ENCODE data around the gene PHF3.

Gene PHF3, protein sequence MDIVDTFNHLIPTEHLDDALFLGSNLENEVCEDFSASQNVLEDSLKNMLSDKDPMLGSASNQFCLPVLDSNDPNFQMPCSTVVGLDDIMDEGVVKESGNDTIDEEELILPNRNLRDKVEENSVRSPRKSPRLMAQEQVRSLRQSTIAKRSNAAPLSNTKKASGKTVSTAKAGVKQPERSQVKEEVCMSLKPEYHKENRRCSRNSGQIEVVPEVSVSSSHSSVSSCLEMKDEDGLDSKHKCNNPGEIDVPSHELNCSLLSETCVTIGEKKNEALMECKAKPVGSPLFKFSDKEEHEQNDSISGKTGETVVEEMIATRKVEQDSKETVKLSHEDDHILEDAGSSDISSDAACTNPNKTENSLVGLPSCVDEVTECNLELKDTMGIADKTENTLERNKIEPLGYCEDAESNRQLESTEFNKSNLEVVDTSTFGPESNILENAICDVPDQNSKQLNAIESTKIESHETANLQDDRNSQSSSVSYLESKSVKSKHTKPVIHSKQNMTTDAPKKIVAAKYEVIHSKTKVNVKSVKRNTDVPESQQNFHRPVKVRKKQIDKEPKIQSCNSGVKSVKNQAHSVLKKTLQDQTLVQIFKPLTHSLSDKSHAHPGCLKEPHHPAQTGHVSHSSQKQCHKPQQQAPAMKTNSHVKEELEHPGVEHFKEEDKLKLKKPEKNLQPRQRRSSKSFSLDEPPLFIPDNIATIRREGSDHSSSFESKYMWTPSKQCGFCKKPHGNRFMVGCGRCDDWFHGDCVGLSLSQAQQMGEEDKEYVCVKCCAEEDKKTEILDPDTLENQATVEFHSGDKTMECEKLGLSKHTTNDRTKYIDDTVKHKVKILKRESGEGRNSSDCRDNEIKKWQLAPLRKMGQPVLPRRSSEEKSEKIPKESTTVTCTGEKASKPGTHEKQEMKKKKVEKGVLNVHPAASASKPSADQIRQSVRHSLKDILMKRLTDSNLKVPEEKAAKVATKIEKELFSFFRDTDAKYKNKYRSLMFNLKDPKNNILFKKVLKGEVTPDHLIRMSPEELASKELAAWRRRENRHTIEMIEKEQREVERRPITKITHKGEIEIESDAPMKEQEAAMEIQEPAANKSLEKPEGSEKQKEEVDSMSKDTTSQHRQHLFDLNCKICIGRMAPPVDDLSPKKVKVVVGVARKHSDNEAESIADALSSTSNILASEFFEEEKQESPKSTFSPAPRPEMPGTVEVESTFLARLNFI (N-terminal part only)

DNA sequence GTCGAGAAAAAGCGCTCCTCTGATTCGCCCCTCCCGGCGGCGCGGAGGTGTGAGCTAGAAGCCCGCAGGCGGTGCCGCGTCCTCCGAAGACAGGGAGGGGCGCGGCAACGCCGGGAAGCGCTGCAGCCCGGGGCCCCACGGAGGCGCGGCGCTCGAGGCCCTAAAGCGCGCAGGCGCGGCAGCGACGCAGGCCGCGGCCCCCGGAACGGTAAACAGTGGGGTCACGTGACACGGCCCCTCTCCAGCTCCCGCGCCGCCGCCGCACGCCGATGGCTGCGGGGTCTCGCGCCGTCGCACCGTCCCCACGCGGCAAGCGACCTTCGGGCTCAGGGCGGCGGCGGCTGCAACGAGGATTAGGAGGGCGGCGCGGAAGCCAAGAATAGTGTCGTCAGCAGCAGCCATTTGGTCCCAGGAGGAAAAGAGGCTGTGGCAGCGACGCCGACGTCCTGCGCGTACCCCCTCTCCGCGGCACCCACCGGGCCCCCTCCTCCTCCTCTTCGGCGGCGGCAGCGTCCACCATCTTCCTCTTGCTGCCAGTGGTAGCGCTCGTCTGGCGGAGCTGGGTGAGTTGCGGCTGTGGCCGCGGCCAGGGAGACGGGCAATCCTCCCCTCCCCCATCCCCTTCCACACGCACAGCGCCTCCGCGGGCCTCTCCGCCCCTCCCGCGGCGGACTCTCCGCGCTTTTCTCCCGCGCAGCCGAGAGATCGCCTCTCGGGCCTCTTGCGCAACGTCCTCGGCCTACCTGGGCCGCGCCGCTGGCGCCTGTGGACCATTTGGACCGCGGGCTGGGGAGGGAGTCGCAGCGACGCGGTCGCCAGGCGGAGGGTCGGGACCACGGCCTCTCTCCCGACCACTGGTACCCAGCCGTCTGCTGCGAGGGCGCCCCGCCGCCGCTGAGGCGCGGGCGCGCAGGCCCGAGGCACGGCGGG, at the start of gene PHF3:
TSS of gene PHF3 (plus strand) at position 215 of the 930 bp plus-strand sequence. CDS start 10,750 bp downstream, outside the sequence.
- DNase-seq (ENCODE audit: low spot score) = peak; percentile 86

DNA sequence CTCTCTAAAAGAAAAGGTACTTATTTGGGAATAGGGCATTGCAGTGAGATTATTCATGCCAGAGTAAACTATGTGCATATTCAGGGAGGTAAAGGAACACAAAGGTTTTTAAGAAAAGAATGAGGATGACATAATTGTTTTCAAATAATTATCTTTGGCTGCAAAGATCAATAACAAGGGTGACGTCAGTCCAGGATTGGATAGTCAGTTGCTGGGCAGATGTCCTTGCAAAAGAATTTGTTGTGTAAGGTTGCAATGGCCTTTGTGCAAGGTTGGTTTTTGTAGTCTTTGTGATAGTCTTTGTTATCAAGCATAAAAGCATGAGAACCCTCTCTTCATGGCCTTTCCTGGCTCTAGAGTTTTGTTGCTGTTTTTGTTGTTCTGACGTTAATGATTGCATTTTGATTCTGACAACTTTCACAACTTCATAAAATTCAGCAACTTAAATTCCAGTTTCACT, 45.6 kb upstream of the PHF3 start:
- no peak for DNase-seq (ENCODE audit: low spot score)

DNA sequence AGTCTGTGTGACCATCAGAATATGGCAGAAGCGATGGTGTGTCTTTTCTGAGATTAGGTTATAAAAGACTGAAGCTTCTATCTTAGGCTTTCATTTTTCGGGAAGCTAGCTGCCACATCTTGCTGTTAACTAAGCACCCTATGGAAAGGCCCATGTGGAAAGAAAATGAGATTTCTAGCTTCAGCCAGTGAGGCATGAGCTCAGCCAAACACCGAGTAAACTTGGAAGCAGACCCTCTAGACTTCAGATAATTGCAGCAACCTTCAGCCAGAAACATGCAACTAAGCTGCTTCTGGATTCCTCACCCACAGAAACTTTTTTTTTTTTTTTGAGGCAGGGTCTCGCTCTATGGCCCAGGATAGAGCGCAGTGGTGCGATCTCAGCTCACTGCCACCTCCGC, 42.7 kb upstream of the PHF3 start:
- DNase-seq (ENCODE audit: low spot score) = no peak

DNA sequence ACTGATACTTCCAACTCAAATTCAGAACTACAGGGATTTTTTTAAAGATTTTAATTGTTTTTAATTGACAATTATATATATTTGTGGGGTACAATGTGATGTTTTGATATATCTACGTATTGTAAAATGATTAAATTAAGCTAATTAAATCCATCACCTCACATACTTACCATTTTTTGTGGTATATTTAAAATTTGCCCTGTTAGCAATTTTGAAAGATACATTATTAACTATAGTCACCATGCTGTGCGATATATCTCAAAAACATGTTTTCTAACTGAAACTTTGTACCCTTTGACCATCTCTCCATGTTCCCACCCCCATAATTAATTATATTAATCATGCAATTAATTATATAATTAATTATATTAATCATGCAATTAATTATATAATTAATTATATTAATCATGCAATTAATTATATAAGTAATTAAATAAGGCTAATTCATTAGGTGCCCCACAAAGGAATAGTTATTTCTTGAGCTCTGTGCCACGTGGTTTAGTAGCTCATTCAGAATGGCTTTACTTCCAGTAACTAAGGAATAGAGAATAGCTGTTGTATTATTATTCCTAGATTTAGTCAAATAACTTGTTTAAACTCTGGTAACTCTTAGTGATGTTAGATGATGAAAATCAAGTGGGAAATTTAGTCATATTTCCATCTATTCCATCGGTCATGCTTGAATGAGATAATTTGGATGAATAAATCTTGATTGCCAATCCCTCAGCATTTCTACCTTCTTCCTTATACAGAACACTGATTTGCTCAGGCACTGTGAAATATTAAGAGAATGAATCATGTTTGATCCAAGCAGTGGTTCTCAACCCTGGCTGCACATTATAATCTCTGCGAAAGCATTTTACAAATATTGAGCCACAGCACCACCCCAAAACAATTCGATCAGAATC, 38.2 kb upstream of the PHF3 start:
- DNase-seq (ENCODE audit: low spot score) = no peak

DNA sequence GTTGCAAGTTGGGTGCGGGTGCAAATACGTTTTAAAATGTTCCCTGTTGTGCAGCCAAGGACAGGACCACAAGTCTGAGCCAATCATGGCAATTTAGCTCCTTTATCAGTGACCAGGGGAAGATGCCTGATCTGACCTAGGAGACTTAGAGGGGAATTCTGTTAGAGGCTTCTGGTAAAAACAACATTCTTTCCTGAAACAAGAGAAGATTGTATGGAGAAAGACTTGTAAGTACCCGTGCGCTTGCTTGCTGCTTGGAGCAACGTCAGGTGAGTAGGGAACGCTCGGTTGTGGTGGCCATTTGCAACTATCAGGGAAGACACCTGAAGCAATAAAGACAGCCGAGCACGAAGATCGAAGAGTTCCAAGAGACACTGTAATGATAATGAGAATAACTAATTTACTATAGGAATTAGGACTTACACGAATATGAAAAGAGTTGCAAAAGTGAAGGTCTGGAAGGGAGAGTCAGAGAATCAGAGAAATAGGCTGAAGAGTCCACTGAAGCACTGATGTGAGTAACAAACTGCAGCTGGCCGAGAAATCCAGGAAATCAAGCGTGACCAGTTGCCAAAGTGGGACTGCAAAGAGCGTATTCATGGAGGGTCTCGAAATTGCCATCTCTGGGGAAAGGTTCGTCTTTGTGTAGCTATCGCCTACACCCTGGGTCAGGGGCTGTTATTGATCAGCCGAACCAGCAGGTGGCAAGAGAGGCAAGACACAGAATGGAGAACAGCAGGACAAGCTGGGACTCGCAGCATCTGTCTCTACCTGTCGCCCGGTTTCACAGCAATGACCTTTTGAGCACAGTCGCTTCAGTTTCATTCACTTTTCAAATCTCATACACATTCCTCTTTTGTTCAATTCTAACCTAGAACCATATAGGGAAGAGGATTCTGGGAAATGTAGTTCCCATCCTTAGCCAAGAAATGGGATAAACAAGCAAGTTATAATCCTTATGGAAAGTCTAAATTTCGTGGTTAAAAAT, 37.3 kb upstream of the PHF3 start:
- DNase-seq (ENCODE audit: low spot score) = peak; percentile 55

DNA sequence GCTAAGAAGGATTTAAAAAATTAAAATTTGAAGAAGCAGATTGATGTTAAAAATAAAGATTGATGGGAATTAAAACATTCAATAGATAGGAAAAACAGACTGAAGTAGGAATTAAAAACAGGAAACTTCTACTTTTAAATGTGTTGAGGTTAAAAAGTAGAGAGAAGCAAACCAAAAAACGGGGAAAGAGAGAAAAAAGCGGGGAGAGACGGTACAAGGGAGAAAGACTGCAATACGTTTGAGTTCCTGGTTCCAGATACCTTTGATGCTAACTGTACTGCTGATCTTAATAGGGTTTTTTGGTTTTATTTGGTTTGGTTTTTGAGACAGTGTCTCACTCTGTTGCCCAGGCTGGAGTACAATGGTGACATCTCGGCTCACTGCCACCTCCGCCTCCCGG, 36.4 kb upstream of the PHF3 start:
- DNase-seq (ENCODE audit: low spot score) = no peak

DNA sequence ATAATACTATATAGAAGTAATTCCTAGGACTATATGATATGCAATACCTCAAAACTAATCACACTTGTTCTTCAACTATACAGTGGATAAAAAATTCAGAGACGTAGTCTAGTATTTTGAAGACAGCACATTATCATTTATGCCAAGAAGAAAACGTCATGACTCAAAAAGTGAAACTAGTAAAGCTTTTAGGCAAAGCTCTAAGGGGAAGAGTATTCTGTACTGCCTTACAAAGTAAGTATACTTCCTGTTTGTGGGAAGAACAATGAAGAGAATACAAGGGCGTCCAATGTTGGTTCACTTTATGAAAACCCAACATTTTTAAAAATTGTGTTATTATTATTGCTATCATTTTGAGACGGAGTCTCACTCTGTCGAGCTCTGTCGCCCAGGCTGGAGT, 35.5 kb upstream of the PHF3 start:
- no peak for DNase-seq (ENCODE audit: low spot score)

DNA sequence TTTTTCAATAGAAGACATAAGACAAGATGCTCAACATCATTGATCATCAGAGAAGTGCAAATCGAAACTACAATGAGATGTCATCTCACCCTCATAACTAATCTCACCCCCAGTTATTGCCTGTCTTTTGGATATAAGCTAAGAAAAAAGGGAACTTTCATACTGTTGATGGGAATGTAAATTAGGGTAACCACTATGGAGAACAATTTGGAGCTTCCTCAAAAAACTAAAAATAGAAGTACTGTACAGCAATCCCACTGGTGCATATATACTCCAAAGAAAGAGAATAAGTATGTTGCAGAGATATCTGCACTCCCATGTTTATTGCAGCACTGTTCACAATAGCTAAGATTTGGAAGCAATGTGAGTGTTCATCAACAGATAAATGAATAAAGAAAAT, 26.4 kb upstream of the PHF3 start:
- DNase-seq (ENCODE audit: low spot score) = no peak

DNA sequence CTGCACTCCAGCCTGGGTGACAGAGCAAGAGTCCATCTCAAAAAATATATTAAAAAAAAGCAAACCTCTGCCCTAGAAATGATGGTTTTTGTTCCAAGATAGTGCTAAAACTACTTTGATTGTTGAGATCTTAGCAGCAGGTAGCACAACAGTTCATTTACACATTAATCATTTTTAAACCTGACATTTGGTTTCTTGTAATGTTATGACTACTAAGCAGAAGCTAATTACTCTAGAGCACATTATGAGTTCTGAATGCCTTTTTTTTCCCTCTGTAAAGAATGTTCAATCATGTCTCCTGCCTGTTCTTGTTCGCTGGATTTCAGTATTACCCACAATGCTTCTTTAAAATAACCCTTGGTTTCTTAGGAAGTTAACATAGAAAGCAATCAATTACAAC, 24.7 kb upstream of the PHF3 start:
- DNase-seq (ENCODE audit: low spot score) = no peak

DNA sequence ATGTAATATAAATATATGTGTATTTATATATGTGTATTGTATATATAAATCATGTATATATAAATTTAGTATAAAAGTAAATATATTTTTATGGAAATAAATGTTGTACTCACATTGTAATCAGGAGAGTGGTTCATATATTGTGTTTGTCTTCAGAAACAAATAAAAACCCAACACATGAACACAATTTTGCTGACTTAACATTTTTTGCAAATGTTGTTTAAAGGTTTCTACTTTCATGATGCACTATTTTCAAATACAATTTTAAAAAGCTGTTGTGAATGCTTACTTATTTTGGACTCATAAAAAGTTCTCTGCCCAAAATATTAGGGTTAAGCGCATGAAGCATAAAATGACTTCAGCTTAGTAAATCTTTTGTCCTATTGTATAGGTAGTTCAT, 24.0 kb upstream of the PHF3 start:
- no peak for DNase-seq (ENCODE audit: low spot score)

DNA sequence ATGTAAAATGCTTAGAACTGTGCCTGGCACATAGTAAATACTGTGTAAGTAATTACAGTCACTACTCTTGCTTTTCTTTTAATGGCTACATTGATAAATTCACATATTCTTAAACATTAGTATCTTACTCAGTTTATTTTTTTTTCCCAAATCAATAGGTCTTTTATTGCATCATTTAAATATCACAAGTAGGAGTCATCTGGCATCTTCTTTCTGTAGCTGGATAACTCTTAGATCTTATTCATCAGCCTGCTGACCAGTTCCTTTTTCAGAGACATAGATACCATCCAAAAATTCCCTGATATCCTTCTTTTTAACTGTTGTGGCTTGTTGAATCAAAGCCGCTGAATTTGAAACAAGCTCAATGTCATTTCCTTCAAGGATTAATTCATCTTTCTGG, 20.0 kb upstream of the PHF3 start:
- DNase-seq (ENCODE audit: low spot score) = no peak

DNA sequence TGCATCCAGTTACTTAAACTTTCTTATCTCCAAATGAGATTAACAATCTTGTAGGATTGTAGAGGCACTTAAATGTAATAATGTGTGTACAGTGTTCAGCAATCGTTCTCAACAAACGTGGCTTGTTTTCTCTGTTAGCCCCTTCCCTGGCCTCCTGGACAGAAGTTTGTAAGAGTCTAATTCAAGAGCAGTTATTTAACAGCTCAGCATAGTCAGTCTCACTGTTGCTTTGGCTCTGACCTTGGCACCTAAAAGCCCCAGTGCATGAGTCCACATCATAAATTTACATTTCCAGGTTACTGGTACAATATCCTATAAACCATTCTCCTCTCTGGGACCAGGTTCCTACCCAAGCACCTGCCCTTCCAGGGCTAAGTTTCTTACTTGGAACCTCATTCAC, 11.5 kb upstream of the PHF3 start:
- DNase-seq (ENCODE audit: low spot score) = no peak

DNA sequence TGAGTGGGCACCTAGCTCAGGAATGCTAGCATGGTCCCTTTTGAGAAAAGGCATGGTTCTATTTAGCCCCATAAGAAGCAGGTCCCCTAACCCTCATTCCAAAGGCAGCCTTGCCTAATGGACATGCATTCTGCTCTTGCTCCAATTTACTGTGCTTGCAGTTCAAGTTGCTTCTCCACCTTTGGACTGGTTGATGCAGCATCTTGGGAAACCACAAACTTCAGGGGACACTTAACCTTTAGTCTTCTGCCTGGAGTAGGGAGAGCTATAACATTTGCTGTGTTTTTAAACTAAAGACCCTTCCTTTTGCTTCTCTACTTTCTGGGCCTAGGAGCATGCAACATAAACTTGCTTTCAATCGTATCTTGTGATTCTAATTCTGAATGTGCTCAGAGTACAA, 5.1 kb upstream of the PHF3 start:
- DNase-seq (ENCODE audit: low spot score) = no peak

DNA sequence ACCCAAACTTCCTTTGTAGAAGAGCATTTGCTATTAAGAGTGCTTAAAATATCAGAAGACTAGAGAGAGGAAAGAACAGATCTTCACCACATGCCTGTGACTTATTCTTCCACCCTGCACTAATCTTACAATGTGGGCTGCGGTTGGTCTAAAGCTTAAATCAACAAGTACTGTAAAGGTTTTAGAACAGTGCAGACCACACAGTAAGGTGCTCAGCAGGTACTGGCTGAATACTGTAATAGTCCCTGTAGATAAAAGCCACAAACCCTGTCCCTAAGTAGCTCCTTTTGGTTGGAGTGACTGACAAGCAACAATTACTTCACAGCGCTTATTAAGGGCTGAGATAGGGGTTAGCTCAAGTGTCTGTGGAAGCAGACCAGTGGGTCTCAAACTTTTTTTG, 972 bp upstream of the PHF3 start:
- DNase-seq (ENCODE audit: low spot score) = no peak

DNA sequence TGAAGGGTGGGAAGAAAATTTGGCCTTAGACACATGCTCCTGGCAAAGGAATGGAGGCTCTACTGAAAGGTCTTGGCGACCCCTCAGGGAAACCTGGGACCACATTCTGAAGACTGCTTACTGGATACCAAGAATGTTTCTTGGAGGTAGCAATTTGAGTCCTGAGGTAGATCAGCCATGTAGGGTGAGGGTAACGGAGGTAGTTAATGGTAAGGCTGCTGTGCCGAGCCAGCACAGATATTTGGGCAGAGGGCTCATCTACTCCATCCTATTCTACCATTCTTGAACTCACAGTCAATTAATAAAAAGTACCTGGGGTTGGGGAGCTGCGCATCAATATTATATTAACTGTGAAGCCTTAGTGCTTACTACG, 401 bp upstream of the PHF3 start:
- DNase-seq (ENCODE audit: low spot score) = no peak

DNA sequence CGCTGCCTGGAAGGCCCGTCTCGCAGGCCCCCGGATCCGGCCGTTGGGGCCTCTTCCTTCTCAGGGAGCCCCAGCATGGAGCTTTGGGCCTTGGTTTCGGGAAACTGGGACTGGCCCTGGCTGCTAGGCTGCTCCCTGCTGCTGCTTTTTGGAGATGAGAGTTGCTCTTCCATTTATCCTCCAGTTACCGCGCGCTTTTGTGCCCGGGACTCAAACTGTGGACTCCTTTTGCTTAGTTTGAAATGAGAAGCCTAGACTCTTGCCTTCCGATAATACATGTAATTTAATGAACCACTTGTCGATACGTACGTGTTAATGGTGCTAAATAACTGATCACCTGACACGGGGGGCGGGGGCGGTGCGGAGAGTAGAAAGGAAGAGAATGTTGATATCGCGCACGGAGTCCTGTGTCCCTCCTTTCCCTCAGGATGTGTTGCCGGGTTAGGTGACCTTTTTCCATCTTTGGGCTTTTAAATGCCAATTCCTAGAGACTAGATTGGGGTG, 968 bp downstream of the PHF3 start:
- DNase-seq (ENCODE audit: low spot score) = peak; percentile 25

DNA sequence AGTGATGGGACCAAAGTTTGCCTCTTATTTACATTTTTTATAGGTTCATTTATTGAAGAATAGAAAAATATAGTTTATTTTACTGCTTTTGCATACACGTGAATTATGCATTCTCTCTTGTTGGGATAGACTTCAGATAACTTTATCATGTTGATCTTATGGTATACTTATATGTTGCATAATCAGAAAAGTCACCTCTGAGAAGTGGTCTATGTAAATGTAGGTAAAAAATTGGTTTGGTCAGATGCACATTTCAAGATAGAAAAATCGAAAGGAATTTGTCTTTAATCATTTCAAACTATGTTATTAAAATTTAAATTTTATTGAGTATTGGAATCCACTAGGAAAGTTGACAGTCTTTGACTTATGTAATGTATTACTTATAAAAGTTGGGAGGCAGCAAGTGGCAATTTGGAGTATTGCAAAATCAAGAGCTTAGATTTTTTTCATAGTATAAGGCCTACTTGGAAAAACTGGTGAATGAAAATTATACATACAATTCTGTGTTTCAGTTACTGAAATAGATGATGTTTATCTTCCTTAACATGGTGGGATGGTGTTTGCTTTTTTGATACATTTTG, 2.4 kb downstream of the PHF3 start:
- DNase-seq (ENCODE audit: low spot score) = no peak

DNA sequence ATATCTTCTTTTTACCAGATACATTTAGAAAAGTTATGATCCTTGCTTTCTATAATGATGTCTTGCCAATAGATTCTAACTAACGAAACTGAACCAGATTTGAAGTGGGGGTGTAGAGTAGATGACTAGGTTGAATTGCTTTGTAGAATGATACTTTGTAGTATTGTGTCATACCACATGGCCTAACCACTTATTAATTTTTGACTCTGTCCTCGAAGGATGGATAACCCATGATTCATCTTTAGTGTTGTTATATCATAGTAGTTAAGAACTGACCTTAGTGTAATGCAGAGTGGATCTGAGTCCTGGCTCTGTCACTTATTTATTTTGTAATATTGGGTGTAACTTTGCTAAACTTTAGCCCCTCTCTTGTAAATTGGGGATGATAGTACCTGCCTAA, 4.5 kb downstream of the PHF3 start:
- DNase-seq (ENCODE audit: low spot score) = no peak

DNA sequence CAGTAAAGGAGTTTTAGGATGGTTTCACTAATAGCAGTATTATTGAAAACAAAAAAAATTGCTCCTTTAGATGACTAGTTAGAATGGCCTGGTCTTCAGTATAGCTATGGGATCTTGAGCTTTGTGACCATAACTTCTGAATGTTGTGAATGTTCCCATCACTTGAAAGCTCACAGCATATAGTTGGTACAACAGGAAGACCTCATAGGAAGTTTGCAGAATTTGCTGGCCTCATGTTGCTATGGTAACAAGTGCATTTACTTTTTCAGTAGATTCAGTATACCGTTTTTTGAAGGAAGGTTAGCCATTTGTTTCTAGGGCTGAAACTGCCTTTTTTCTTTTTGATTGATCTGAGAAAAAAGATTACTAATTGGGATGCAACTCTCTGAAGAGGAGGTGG, 8.3 kb downstream of the PHF3 start:
- DNase-seq (ENCODE audit: low spot score) = no peak
